ENCODE data around the gene MYLK. TPM values are rescaled to one million over a fixed set of nuclear protein-coding genes. Genes with fewer than 3 reads are reported as not detected.

Gene MYLK
- total and polyA plus RNA-seq, 2 donors (not counting 1 experiment from before 2014, with no cell fraction given) = 0.51 TPM; not detected in 1

- WGBS (ENCODE audit: insufficient coverage) = 96% methylated on average over 16 of the region's 22 CpGs
- Histone ChIP-seq H3K36me3 (replicated peaks in 1 of 2; ENCODE audit: control extremely low read depth in 1 of 2, control insufficient read depth in 1 of 2, extremely low read depth in 1 of 2, insufficient read depth in 2 of 2, low read length in 1 of 2) (peaks cover 0 to 4% of the 10 kb centered on the region in 2 experiments), H3K79me2 (ENCODE audit: control insufficient read depth, insufficient read depth, low read length) (no peaks in the 10 kb centered on the region), H3K4me2 (replicated peaks; ENCODE audit: low read depth, low read length, poor library complexity, severe bottlenecking) (no peak overlapping the region), H3K4me1 (ENCODE audit: control insufficient read depth in 2 of 2, insufficient read depth in 2 of 2, low read length in 2 of 2) (no peaks in the 10 kb centered on the region), H3K27me3 (replicated peaks in 1 of 4; ENCODE audit: control extremely low read depth in 1 of 4, control insufficient read depth in 3 of 4, insufficient read depth in 4 of 4, low read length in 3 of 4) (no peaks in the 10 kb centered on the region), H2AFZ (ENCODE audit: insufficient read depth, low read depth, low read length, poor library complexity, severe bottlenecking) (no peak overlapping the region), H3K9me3 (ENCODE audit: control extremely low read depth in 1 of 3, control insufficient read depth in 2 of 3, insufficient read depth in 1 of 3, low read length in 2 of 3) (peaks cover 0 to 5% (median 0%) of the 10 kb centered on the region in 3 donors), H3K4me3 (ENCODE audit: control extremely low read depth in 1 of 5, extremely low read depth in 1 of 5, insufficient read depth in 1 of 5, low read depth in 2 of 5, low read length in 4 of 5) (no peak overlapping the region), H4K20me1 (ENCODE audit: control insufficient read depth, insufficient read depth, low read length, poor library complexity, severe bottlenecking) (no peaks in the 10 kb centered on the region), H3K27ac (ENCODE audit: low read length in 2 of 2) (no peak overlapping the region), H3K9ac (ENCODE audit: low read length) (no peak overlapping the region)
- DNase-seq (no peak), ATAC-seq (ENCODE audit: low read depth) (no peak)
- intact Hi-C loops (cut with micrococcal nuclease) = no loop called here
- Mint-ChIP-seq H3K4me1 (no peaks in the 10 kb centered on the region), H3K27me3 (no peaks in the 10 kb centered on the region), H3K9me3 (ENCODE audit: insufficient read depth) (no peaks in the 10 kb centered on the region), H3K4me3 (no peak overlapping the region), H3K27ac (no peak overlapping the region)
- TF ChIP-seq EZH2 (IDR thresholded peaks at IDR 0.05; ENCODE audit: borderline replicate concordance, insufficient read depth, low read depth, low read length, poor library complexity, severe bottlenecking) = no peak
- TF ChIP-seq, protein P1, sequence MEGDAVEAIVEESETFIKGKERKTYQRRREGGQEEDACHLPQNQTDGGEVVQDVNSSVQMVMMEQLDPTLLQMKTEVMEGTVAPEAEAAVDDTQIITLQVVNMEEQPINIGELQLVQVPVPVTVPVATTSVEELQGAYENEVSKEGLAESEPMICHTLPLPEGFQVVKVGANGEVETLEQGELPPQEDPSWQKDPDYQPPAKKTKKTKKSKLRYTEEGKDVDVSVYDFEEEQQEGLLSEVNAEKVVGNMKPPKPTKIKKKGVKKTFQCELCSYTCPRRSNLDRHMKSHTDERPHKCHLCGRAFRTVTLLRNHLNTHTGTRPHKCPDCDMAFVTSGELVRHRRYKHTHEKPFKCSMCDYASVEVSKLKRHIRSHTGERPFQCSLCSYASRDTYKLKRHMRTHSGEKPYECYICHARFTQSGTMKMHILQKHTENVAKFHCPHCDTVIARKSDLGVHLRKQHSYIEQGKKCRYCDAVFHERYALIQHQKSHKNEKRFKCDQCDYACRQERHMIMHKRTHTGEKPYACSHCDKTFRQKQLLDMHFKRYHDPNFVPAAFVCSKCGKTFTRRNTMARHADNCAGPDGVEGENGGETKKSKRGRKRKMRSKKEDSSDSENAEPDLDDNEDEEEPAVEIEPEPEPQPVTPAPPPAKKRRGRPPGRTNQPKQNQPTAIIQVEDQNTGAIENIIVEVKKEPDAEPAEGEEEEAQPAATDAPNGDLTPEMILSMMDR (IDR thresholded peaks at IDR 0.05) = no peak
- POLR2A ChIA-PET = no interaction called here
- CTCF ChIA-PET = interaction anchor here (0.5 kb wide), 1 partner anchor 1621 kb away, joined by 3 read pairs; no protein-coding TSS in a partner anchor
These were observed 255.0 kb downstream of the MYLK start for GRCh38 chr3:123628996-123629746.

Measured in B cell (primary cell).